T-helper 9 cell (primary cell): ENCODE results near the gene ARMH4.

Source experiments
- DNase-seq: peaks from one replicate; pipeline ENCODE4 v3.0.0-alpha.2; 2020

Gene ARMH4

DNA sequence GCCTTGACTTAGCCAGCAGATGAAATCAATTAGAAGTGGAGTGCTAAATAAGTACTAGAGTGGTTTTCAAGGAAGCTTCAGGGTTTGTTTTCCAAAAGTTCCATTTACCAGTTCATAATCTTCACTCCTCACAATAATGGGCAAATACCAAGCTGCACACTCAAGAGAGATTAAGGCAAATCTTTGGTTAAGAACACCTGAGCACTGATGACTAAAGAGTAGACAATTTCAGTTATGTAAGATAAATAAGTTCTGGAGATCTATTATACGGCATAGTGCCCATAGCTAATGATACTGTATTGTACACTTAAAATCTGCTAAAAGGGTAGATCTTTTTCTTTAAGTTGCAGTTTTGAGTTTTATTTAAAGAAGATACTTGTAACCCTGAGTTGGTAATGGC is 125.0 kb downstream of the ARMH4 start:
- DNase-seq, result no peak

DNA sequence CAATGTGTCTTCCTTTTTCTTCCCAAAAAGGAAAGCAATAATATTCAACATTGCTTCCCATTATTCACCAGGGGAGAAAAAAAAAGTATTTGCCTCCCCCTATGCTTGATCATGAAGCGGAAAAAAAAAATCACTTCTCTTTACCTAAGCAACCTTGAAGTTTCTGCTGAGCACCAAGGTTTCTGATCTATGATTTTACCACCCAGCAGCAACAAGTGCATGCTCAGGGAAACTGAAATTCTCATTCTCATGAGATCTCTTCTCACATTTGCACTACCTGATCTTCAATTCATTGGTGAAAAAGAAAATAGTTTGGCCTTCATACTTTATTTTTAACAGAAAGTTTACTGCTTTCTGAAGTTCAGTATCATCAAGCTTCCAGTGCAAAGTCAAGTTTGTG is 125.8 kb downstream of the ARMH4 start:
- no peak for DNase-seq

DNA sequence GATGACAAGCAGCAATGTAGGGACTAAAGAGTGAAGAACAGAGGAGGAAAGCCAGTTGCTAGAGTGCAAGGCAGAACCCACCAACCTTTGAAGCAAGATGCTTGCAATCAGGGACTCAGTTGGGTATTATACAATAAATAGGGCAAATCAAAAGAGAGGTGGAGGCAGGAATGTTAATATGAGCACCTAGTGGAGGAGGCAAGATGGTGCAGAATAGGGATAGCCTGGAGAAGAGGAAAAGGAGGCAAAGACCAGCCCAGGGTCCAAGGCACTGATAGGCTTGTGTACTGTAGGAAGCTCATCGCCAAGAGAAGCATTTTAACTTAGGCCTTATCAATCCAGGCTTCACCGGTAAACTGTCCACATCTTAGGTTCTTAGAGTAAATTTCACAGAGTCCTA is 137.2 kb downstream of the ARMH4 start:
- no peak for DNase-seq

DNA sequence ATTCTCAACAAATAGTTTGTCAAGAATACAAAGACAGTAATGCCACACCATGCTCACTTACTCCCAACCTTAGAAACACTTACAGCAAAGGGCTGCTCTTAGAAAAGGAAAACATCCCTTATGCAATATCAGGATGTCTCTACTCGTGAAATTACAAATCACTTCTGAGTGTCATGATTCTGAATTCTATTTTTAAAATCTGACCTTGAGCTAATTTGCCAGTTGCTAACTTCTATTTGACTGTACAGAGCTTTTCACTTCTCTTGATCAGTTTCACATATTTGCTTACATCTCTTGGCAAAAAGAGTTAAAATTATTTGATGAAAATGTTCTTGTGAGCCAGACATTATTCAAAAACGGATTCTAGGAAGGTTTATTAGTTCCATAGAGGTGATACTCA is 149.4 kb downstream of the ARMH4 start:
- DNase-seq, result no peak

DNA sequence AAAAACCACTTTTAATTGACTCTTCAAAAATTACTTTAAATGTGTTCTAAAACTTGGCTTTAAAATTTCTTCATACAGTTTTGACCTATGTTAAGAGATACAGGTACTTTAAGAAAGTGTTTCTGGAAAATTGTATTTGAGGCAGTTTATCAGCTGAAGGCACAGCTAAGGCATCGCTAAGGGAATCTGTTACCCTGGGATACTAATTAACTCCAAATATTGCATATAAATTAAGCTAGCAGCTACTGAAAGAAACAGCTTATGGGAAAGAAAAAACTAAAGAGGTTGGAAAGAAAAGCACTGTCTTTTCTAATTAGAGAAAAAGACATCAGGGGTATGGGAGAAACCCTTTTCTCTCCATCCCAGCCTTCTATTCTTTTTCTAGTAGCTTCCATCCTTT is 152.0 kb downstream of the ARMH4 start:
- no peak for DNase-seq

DNA sequence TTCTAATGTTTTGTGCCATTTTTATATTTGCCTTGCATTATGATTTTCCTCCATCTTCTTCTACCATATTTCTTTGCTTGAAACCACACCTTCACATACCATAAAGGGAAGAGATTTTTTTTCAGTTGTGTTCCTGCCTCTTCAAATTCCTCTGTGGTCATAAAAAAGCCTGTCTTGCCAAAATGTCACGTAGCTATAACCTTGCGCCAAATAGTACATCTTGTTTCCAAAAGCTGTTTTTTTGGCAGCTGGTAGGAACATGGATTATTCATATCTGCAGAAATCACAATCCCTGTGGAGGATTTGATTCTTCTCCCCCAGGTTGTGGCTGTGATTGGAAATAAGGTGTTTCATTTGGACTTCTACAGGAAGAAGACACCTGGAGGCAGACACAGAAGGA is 152.5 kb downstream of the ARMH4 start:
- DNase-seq, result no peak

DNA sequence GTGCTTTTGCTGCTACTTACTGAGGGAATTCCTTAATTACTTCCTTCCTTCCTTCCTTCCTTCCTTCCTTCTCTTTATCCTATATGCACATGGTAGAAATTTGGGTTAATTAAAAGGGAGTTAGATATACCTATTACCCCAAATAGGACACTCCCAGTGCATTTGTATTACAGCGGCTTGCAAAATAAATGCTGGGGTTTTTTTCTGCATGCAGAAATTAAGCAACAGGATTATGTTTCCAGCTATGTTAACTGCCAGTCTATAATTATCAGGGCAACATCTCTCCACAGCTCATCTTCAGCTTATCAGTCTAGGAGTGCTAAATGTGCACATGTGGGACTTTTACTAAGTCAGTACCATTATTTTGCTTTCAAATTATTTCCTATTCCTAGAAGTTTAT is 153.2 kb downstream of the ARMH4 start:
- no peak for DNase-seq

DNA sequence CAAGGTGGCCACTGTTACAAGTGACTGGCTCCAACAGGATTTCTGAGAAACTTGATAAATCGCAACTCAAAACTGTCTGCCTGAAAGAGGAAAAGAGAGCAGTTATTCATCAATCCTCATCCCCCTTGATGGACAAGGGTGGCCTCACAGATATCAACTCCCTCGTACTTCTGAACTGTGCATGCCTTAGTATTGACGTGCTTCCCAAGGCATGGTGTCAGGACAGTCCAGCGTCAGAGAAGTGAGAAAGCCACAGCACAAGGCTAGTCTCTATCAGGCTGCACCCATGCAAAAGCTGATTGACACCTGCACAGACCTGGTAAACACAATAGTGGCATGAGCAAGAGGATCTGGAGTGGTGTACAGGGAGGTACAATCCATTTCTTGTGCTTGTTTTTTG is 160.7 kb downstream of the ARMH4 start:
- DNase-seq, result no peak

DNA sequence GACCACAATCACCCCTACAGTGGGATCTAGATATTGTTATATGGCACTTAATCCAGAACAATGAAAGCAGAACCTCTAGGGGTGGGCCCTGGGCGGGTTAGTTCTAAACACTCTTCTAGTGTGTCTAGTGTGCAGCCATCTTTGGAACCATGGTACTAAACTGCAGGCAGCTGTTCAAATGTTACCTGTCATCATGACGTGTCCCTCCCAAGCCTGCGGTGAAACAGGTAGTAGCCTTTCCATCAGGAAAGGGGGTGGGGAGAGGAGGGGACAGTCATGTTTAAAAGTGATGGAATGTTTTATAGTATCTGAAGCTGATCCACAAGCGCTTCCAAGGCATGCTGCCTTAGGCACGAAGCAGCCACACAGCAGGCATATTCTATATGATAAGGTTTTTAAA is 163.6 kb downstream of the ARMH4 start:
- no peak for DNase-seq

DNA sequence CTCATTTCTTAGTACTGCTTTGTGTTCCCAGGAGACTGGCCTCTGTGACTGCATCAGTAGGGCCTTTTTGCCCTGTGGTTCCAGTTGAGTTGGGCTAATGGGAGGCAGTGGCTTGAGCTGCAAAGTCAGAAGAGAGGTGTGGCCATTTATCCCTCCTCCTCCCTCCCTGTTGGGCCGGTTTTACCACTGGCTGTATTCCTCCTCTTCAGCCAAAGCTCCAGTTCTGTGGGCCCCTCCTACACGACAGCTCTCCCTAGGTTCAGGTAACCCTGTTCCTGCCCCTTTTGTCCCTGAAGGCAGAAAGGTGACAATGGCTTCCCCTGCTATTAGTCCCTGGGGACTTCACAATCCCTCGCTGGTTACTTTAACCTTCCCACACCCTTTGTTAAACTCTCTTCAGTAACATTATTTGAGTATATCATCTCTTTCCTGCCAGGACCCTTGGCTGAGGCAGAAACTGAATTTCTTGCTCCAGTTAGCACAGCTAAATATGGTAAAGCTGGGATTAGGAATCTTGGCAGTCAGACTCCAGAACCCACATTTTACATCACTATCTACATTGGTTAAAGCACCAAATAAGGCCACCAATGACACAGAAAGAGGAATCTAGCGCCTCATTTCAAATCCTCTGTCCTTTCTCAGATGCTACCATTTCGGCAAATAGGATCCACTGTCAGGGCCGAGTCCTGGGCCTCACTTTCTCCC is 164.3 kb downstream of the ARMH4 start:
- no peak for DNase-seq

DNA sequence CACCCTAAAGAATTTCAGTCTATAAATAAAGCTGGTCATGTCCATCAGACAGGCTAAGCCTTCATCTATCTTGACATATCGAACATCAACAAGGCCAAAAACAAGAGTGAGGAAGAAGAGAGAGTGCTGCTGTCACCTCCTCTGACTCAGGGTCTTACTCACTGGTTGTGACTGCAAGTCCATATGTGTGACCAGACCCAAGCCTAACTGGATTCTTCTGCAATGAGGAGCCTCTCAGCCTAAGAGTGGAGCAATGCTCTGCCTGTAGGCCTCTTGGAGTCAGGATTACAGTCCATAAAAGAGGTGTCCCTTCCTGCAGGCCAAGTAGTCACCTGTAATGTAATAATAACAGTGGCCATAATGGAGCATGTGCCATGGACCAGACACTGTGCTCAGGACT is 165.0 kb downstream of the ARMH4 start:
- no peak for DNase-seq

DNA sequence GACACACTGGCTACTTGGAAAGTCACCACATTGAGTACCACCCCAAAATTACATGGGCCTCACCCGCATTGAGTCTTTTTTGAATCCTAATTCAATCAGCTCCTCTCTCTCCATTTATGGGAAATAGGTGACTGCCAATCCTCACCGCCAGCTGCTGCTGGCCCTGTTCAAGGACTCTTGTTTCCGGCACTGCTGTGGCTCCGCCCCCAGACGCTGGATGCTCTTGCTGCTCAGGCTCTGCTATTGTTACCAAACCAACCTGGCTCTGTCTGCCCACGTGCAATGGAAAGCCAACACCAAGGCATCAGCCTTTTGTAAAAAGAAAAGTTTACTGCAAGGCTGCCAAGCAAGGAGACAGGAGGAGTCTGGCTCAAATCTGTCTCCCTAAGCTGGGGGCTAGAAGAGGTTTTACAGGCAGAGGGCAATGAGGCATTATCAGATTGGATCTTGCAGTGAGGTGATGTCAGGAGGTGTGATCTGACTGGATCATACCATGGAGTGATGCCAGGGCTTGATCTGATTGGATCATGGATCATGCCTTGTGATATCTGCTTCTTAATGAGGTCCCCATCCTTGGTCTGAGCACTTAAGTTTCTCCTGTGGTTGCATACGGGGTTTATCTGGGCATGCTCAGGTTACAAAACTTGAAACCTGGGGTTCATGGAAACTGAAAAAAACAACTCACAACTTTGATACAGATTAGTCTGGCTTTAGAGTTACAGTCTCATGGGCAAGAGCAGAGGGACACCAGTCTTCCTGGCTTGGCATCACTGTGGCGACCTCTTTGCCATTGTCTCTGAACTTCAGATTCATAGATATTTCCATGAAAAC is 169.0 kb downstream of the ARMH4 start:
- no peak for DNase-seq

DNA sequence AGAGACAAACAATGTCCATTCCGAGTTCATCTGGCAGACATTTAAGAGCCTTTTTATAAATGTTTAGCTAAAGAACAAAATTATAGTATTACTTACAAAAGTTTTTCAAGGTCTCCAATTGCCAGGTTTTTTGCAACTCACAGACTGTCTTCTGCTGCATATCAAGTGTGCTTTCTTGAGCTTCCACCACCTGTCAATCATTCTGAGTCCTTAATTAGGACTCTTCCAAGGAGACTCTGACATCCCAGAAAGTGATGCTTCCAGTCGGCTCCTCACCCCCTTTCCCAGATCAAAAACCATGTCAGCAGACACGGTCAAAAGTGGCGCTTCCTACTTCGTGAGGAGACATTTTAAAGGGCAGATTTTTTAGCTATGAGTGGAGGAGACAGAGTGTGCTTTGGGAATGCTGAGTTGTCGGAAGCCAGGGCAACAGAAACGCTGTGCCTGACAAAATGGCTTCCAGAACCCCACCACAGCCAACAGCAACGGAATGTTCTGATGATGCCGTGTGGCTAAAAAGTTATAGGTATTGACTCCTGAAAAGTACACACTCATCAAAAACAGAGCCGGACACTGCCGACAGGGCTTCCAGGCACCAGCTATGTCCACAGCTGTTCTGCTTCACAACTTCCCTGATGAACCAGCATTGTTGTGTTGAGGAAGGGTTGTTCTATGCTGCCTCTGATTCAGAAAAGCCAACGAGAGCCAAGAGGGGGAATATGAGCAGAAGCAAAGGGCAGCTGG is 170.0 kb downstream of the ARMH4 start:
- DNase-seq, result no peak

DNA sequence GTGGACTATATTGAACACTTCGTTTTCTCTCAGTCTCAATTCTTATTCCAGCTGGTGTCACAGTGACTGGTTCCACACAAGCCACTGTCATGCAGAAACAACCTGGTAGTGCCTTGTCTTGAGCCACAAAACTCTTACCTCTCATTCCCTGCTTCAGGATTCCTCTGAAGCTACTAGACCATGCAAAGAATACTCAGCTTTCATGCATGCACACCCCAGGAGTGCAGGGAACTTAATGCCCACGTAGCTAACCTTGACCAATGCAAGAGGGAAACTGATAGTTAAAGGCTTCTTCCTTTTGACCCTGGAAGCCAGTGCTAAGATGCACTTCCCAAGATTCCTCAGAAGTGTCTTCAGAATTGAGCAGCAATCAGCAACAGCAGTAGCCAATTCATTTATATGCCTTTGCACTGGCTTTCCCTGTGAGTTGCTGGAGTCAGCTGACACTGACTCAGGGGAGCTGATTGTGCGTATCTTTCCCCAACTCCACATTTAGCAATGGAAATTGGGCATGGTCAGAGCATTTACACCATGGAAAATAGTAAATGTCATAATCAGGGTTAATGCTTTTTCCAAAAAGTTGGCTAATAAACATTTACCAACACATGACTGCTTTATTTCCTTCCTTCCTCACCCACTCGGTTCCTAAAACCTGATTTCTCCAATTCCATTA is 172.5 kb downstream of the ARMH4 start:
- no peak for DNase-seq

DNA sequence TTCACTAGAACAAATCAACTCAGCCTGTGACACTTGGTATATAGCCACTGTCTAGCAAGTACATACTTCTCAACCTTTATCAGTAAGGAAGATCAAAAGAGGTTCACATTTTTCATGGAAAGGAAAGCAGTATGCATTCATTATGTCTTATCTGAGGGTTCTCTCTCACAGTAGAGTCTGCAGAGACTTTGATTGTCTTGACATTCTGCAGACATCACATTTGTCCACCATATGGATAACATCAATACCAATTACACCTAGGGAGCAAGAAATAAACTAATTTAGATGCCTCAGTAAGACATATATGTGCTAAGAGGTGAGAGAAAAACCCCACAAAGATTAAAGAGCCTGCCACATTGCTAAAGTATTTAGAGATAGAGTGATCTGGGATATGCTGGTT is 175.3 kb downstream of the ARMH4 start:
- no peak for DNase-seq

DNA sequence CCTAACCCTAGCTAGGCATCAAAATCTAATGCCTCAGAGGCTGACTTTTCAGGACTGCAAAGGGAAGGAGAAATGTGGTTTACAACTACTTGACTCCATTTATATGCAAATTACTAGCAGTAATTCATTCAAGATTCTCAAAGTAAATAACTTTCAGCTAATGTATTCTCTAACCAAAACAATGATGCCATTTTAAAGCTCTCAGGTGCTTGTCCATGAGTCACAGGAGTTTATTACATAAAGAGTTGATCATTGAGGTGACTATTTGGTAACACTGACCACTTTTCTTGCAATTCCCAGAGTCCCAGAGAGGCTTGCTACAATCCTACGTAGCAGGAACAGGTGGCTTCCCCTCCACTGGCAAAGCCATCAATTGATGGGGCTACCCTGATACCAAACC is 177.1 kb downstream of the ARMH4 start:
- DNase-seq, result no peak

DNA sequence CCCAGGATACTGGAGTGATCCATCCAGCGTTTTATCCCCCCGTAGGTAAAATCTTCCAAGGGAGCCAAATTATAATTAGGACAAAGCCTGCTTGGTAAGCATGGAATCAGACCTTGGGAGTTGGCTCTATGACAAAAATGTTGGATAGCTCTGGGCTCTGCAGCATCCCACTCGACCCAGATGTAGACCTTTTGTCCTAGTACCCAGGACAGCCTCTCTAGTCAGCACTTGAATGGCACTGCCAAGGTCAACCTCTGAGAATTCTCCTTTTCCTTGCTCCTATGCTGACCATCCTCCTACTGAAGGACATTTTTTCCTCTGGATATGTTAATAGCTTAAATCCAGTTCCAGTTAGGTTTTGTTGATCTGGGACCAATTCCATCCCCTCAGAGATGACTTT is 181.4 kb downstream of the ARMH4 start:
- DNase-seq, result no peak

DNA sequence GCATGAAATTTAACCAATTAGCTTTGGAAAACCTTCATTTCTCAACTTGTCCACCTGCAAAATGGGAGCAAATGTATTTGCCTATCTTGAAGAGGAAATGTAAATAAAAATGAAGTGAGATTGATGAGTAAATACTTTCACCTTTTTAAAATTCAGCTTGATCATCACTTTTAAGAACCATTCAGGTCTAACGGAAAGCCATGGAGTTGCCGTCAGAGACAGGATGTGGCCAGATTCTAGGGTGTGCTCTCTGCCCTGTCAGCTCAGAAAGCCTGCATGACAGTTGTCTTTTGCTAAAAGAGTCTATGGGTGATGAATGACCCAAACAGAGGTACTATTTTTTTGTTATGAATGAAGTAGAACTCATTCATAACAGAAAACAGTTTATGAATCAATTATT is 181.8 kb downstream of the ARMH4 start:
- DNase-seq, result no peak

DNA sequence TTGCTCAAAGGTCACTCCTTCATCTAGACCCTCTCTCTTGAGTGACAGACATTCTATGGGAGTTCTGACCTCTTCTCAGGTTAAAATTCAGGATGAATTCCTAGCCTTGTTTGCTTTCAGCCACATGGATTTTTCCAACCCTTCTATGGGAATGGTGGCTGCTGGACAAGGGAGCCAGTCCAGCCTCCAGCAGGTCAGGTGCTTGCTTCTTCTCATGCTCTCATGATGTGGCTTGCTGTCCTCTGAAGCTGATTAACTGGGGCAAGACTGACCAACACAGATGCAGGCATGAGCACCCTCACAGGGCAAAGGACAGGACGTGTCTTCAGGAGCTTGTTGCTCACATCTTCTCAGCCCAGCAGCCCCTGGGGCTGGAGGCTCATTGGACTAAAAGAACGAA is 188.9 kb downstream of the ARMH4 start:
- no peak for DNase-seq

DNA sequence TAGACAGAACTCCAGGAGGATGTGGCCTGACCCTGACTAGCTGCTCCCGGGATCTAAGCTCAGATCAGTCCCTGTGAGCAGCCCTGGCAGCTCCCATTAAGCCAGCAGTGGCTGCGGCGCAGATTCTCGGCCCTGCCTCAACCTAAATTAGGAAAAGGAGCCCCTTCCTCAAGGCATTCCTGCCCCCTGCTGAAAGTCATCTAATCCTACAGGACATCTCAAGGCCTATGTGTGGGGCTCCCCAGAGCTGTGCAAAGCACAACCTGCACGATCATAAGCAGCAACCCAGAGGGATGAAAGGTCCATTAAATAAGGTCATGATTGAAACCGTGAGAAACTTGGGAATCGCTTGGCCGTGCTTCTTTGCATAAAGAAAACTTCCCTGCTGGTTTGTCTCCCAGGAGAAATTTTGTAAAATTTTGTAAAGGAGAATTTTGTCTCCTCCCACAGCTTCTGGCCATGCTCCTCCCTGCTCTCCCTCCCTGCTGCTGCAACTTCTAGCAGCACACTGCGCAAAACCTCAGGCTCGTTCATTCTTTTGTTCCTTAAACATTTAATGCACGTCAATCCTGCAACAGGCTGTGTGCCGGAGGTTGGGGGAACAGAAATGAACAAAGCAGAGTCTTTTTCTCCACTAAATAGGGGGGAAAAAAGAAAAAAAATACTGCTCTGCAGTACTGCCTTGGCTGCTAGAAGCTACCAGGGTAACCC is 189.5 kb downstream of the ARMH4 start:
- no peak for DNase-seq

DNA sequence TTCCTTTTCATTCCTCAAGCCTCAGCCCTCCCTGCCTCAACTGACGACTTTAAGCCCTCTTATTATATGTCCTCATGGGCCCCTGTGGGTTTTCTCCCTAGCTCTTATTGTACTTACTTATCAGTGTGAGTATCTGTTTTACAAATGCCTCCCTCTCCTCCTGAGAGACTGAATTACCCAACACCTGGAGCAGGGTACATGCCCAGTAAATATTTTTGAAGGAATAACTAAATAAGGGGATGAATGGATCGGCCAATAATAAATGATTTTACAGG is 190.3 kb downstream of the ARMH4 start:
- DNase-seq, result no peak

DNA sequence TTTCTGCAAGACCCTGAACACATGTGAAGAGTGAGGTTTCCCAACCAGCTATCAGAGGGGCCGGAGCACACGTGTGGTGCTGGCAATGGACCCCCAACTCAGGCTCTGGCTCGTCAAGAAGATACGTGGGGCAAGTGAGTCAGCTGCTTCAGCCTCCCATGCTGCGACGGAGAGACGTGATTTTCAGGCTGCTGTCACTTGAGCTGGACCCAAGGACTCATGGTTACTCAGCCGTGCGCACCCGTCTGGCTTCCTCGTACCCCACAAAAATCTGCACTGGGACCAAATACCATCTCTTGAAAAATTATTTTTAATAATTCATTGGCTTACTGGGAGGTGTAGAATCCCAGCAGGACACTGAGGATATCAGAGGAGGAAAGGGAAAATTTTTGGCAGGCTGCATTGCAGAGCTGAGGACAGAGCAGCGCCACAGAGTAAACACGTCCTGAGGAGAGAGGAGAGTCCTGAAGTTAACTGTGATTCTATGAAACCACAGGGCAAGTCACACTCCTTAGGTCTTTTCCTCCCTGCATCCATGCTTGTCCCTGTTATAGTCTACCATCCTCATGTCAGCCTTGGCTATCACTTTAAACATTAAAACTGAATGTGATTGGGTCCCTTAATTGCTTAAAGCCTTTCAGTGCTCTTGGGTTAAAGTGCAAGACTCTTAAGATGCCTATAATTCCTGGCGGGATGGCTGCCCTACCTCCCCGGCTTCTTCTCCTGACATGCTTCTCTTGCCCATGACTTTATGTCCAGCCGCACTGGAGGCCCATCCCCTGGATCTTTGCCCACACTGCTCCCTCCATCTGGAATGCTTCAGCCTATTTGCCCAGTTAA is 190.8 kb downstream of the ARMH4 start:
- no peak for DNase-seq
